ENCODE data around the gene BANF1. TPM values are rescaled to one million over a fixed set of nuclear protein-coding genes. Genes with fewer than 3 reads are reported as not detected.
"Not testable (repeated sequence)": the region's sequence is repeated elsewhere in the genome, so short reads cannot be mapped to it uniquely, and the experiment has no call there.

BANF1 gene
- total RNA-seq, 1 donor from 2014 or later = 282 TPM

GRCh38 chr11:66017321-66017720 lies 15.0 kb downstream of the BANF1 start:
- intact Hi-C loops (cut with micrococcal nuclease) = no loop called here
- Mint-ChIP-seq H3K27ac (peak overlapping the region; percentile 70), H3K4me1 (ENCODE audit: low read depth) (peaks cover 8% of the 10 kb centered on the region), H3K9me3 (no peaks in the 10 kb centered on the region), H3K4me3 (no peak overlapping the region), H3K36me3 (ENCODE audit: low read depth) (no peaks in the 10 kb centered on the region), H3K27me3 (ENCODE audit: insufficient read depth) (peaks cover 10% of the 10 kb centered on the region)
- no peak for DNase-seq (ENCODE audit: low spot score)

- H3K27ac Mint-ChIP-seq = no peak overlapping the region
- no peak for DNase-seq (ENCODE audit: low spot score)
- H3K9me3 Mint-ChIP-seq = no peaks in the 10 kb centered on the region
- no peaks in the 10 kb centered on the region for H3K36me3 Mint-ChIP-seq (ENCODE audit: low read depth)
- no peak overlapping the region for H3K4me3 Mint-ChIP-seq
- H3K27me3 Mint-ChIP-seq (ENCODE audit: insufficient read depth) = peaks cover 8% of the 10 kb centered on the region
- intact Hi-C loops (cut with micrococcal nuclease) = no loop called here
- peaks cover 13% of the 10 kb centered on the region for H3K4me1 Mint-ChIP-seq (ENCODE audit: low read depth)
Measured at GRCh38 chr11:66020212-66020611, 17.9 kb downstream of the BANF1 start.

GRCh38 chr11:66020618-66021357 lies 18.5 kb downstream of the BANF1 start:
- Mint-ChIP-seq H3K9me3 (no peaks in the 10 kb centered on the region), H3K27me3 (ENCODE audit: insufficient read depth) (peaks cover 8% of the 10 kb centered on the region), H3K36me3 (ENCODE audit: low read depth) (no peaks in the 10 kb centered on the region), H3K27ac (peak overlapping the region; percentile 61), H3K4me3 (peak overlapping the region; percentile 5), H3K4me1 (ENCODE audit: low read depth) (peaks cover 13% of the 10 kb centered on the region)
- intact Hi-C loops (cut with micrococcal nuclease) = no loop called here
- no peak for DNase-seq (ENCODE audit: low spot score)

DNA sequence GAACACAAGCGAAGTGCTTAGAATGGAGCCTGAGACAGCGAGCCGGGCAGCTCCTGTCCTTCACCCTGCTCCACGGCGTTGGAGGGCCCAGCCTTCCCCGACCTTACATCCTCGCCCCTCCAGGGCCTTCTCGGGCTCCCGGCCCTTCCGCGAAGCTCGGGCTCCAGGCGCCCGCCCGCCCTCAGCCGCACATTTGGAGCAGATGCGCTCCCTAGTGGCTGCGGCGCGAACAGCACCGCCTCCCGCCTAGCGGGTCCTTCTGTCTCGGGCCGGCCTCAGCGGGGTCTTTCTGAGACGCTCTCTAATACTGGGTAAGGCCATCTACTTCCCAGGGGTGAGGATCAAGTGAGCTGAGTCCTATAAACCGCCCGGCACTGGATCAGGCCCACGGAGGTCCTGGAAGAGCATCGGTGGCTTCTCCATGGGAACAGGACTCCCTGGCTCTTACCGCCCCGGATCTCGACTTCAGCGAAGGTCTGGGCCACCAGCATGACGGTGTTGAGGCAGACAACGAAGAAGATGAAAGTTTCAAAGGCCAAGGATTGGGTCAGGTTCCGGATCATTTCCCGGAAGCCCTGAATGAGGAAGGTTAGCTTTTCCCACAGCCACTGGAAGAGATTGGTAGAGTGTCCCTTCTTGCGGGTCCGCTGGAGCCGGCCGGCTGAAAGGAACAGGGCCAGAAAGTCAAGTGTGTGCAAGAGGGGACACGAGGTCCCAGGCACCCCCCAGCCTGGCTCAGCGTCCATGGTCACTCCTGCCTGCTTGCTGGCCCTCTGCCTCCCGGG lies 20.3 kb downstream of the BANF1 start:
- no peaks in the 10 kb centered on the region for H3K9me3 Mint-ChIP-seq
- no peak overlapping the region for H3K27ac Mint-ChIP-seq
- H3K4me3 Mint-ChIP-seq = peak overlapping the region; percentile 12
- no peaks in the 10 kb centered on the region for H3K36me3 Mint-ChIP-seq (ENCODE audit: low read depth)
- intact Hi-C loops (cut with micrococcal nuclease) = loop anchor here (1.0 kb wide), 3 partner anchors 20 to 33 kb away; partner anchors contain the start of genes BANF1 and EIF1AD
- H3K27me3 Mint-ChIP-seq (ENCODE audit: insufficient read depth) = peaks cover 8% of the 10 kb centered on the region
- peak; percentile 73 for DNase-seq (ENCODE audit: low spot score)
- H3K4me1 Mint-ChIP-seq (ENCODE audit: low read depth) = peaks cover 8% of the 10 kb centered on the region

GRCh38 chr11:66023186-66023440 lies 20.8 kb downstream of the BANF1 start:
- DNase-seq (ENCODE audit: low spot score); H3K36me3 Mint-ChIP-seq (ENCODE audit: low read depth); intact Hi-C loops (cut with micrococcal nuclease); H3K9me3 Mint-ChIP-seq; H3K27ac Mint-ChIP-seq; H3K4me3 Mint-ChIP-seq; H3K27me3 Mint-ChIP-seq (ENCODE audit: insufficient read depth); H3K4me1 Mint-ChIP-seq (ENCODE audit: low read depth): not testable (repeated sequence)

- H3K27me3 Mint-ChIP-seq (ENCODE audit: insufficient read depth) = peaks cover 13% of the 10 kb centered on the region
- no peaks in the 10 kb centered on the region for H3K36me3 Mint-ChIP-seq (ENCODE audit: low read depth)
- peaks cover 6% of the 10 kb centered on the region for H3K4me1 Mint-ChIP-seq (ENCODE audit: low read depth)
- intact Hi-C loops (cut with micrococcal nuclease) = no loop called here
- DNase-seq (ENCODE audit: low spot score) = no peak
- no peak within 1 kb of the TSS for H3K4me3 Mint-ChIP-seq
- H3K9me3 Mint-ChIP-seq = no peaks in the 10 kb centered on the region
- no peak within 1 kb of the TSS for H3K27ac Mint-ChIP-seq
Measured at GRCh38 chr11:66026017-66026529, 23.8 kb downstream of the BANF1 start, which contains the start of gene CATSPER1. TSS of gene CATSPER1 (minus strand) at chr11:66026479. CDS start at chr11:66026379, 100 bp downstream.

DNA sequence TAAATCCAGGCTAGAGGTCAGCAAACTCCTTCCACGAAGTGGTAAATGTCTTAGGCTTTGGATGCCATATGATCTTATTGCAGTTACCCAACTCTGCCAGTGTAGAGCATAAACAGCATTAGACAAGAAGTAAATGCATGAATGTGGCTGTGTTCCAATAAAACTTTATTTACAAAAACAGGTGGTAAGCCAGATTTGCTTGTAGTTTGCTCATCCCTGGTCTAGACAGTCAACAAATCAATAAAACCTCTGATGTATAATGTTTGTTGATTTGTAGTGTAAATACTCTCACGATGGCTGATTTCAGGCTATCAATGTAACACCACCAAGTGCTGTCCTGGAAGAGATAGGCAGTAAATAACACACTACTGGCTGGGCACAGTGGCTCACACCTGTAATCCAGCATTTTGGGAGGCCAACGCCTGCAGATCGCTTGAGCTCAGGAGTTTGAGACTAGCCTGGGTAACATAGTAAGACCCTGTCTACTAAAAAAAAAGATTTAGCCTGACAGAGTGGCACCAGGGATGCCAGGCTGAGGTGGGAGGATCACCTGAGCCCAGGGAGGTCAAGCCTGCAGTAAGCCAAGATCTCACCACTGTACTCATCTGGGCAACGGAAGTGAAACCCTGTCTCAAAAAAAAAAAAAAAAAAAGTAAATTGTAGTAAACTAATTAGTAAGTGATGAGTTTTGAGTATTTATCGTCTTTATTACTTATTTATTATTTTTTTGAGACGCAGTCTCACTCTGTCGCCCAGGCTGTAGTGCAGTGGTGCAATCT lies 30.8 kb downstream of the BANF1 start:
- Mint-ChIP-seq H3K27me3 (ENCODE audit: insufficient read depth) (peaks cover 8% of the 10 kb centered on the region), H3K9me3 (no peaks in the 10 kb centered on the region), H3K36me3 (ENCODE audit: low read depth) (no peaks in the 10 kb centered on the region), H3K4me1 (ENCODE audit: low read depth) (no peaks in the 10 kb centered on the region), H3K27ac (no peak overlapping the region), H3K4me3 (no peak overlapping the region)
- intact Hi-C loops (cut with micrococcal nuclease) = no loop called here
- DNase-seq (ENCODE audit: low spot score) = no peak

DNA sequence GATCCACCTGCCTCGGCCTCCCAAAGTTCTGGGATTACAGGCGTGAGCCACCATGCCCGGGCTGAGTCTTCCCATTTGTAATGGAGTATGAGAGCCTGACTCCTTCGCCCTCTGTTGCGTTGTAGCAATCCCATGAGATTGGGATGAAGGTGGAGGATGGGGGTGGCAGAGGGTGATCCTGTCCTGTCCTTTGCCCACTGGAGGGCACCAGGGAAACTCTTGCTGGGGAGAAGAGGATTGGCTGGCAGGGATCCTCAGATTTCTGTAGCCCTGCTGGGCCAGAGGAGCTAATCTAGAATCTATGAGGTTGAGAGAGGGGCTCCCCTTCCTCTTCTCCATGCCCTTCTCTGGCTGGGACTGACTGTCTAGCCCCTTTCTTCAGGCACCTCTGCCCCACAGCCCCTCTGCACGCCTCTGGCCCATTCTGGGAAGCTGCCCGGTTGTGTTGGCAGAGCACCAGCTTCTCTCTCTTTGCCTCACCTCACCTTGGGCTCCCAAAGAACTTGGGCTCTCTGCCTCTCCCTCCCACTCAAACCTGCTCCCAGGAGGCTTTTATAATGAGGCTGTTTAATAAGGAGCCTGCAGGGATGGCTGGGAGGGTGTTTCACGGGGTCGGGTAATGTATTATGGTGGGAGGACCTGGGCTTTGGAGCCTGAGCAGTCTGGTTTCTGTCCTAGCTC lies 33.5 kb downstream of the BANF1 start:
- Mint-ChIP-seq H3K27ac (no peak overlapping the region), H3K36me3 (ENCODE audit: low read depth) (no peaks in the 10 kb centered on the region), H3K27me3 (ENCODE audit: insufficient read depth) (peaks cover 10% of the 10 kb centered on the region), H3K4me3 (no peak overlapping the region), H3K9me3 (no peaks in the 10 kb centered on the region), H3K4me1 (ENCODE audit: low read depth) (no peaks in the 10 kb centered on the region)
- intact Hi-C loops (cut with micrococcal nuclease) = no loop called here
- no peak for DNase-seq (ENCODE audit: low spot score)

DNA sequence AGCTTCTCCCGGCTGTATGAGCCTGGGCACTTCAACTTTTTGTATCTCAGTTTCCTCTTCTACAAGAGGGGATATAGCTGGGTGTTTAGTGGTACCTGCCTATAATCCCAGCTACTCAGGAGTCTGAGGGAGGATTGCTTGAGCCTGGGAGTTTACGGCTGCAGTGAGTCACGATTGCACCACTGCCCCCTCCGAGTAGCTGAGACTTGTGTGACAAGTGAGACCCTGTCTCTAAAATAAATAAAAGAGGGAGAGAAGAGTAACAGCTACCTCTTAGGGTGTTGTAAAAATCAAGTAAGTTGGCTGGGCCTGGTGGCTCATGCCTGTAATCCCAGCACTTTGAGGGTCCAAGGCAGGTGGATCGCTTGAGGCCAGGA lies 34.0 kb downstream of the BANF1 start:
- peaks cover 10% of the 10 kb centered on the region for H3K27me3 Mint-ChIP-seq (ENCODE audit: insufficient read depth)
- intact Hi-C loops (cut with micrococcal nuclease) = no loop called here
- no peak for DNase-seq (ENCODE audit: low spot score)
- no peak overlapping the region for H3K4me3 Mint-ChIP-seq
- no peaks in the 10 kb centered on the region for H3K36me3 Mint-ChIP-seq (ENCODE audit: low read depth)
- no peak overlapping the region for H3K27ac Mint-ChIP-seq
- H3K4me1 Mint-ChIP-seq (ENCODE audit: low read depth) = no peaks in the 10 kb centered on the region
- H3K9me3 Mint-ChIP-seq = no peaks in the 10 kb centered on the region

DNA sequence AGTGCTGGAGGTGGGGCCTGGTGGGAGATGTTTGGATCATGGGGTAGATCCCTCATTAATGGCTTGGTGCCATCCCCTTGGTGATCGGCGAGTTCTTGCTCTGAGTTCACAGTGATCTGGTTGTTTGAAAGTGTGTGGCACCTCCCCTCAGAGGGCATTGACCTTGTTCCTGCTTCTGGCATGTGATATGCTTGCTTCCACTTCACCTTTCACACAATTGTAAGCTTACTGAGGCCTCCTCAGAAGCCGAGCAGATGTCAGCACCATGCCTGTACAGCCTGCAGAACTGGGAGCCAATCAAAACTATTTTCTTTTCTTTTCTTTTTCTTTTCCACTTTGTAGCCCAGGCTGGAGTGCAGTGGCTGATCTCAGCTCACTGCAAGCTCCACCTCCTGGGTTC lies 35.0 kb downstream of the BANF1 start:
- no peak for DNase-seq (ENCODE audit: low spot score)
- no peak overlapping the region for H3K27ac Mint-ChIP-seq
- H3K4me3 Mint-ChIP-seq = no peak overlapping the region
- H3K27me3 Mint-ChIP-seq (ENCODE audit: insufficient read depth) = peaks cover 10% of the 10 kb centered on the region
- H3K9me3 Mint-ChIP-seq = no peaks in the 10 kb centered on the region
- no peaks in the 10 kb centered on the region for H3K4me1 Mint-ChIP-seq (ENCODE audit: low read depth)
- intact Hi-C loops (cut with micrococcal nuclease) = no loop called here
- no peaks in the 10 kb centered on the region for H3K36me3 Mint-ChIP-seq (ENCODE audit: low read depth)

DNA sequence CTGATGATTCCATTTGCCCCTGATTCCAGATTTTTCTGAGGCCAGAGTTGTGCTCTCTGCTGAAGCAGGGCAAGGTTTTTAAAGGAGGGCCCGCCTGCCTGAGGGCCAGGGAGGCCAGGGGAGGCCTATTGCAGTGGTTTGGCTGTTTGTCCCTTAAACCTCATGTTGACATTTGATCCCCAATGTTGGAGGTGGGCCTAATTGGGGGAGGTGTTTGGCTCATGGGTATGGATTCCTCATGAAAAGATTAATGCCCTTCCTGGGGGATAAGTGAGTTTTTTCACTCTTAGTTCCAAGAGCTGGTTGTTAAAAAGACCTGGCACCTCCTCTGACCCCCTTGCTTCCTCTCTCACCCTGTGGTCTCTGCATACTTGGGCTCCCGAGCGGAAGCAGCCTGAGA lies 37.5 kb downstream of the BANF1 start:
- Mint-ChIP-seq H3K9me3 (no peaks in the 10 kb centered on the region), H3K27me3 (ENCODE audit: insufficient read depth) (peaks cover 13% of the 10 kb centered on the region), H3K36me3 (ENCODE audit: low read depth) (no peaks in the 10 kb centered on the region), H3K4me1 (ENCODE audit: low read depth) (peaks cover 5% of the 10 kb centered on the region), H3K4me3 (no peak overlapping the region), H3K27ac (no peak overlapping the region)
- intact Hi-C loops (cut with micrococcal nuclease) = no loop called here
- no peak for DNase-seq (ENCODE audit: low spot score)

DNA sequence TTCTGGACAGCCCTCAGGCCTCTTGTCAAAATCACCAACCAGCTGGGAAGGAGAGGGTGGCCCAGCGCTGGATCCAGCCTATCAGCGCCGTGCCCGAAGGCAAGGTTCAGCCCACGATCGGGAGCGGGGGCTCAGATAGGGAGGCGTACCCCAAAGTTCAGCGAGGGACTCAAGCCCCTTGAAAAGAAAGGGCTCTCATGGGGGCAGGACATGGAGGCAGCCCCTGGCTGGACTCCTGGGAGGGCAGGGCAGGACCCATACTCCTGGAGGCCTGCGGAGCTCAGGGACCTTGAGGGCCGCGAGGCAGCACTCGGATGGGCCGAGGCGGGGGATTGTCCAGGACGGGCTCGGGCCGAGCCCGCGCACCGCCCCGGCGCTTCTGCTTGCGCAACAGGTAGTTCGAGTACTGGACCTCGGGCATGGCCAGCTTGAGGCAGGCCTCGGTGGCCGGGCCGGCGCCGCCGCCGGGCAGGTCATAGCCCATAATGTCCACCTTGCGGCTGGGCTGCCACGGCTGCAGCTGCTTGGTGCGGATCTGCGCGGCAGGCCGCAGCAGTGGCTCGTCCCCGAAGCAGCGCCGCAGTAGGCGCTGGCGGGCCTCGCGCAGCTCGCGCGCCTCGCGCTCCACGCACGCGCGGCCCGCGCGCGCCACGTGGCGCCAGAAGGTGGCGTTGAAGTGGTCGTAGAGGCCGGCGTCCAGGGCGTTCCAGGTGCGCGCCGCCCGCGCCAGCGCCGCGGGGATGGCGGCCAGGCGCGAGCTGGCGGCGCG lies 40.1 kb downstream of the BANF1 start:
- DNase-seq (ENCODE audit: low spot score) = no peak
- H3K9me3 Mint-ChIP-seq = no peaks in the 10 kb centered on the region

More for the DNA sequence above, 40.1 kb downstream of the BANF1 start:
- no peak overlapping the region for H3K4me3 Mint-ChIP-seq
- H3K4me1 Mint-ChIP-seq (ENCODE audit: low read depth) = peaks cover 16% of the 10 kb centered on the region
- intact Hi-C loops (cut with micrococcal nuclease) = no loop called here
- H3K27me3 Mint-ChIP-seq (ENCODE audit: insufficient read depth) = peaks cover 9% of the 10 kb centered on the region
- no peak overlapping the region for H3K27ac Mint-ChIP-seq
- no peaks in the 10 kb centered on the region for H3K36me3 Mint-ChIP-seq (ENCODE audit: low read depth)
